Coronary artery (tissue), 2 donors: ENCODE results near the gene CFAP99.

Source experiments
- DNase-seq: peaks from one replicate; pipeline ENCODE4 v3.0.0-alpha.2; 2017; ENCODE audit warnings: low spot score
- H3K27ac ChIP-seq, 2 donors: fragments of 200-600 bp; sonication (generic); one replicate each; pipeline ENCODE4 v1.5.1; 2016 to 2019
- H3K4me3 ChIP-seq: fragments of 200-600 bp; sonication (generic); 2 replicates; pipeline ENCODE4 v1.5.1; 2016; ENCODE audit warnings: mild to moderate bottlenecking, moderate library complexity
- TF ChIP-seq, protein P1 (sequence below): fragments of 200-600 bp; sonication (generic); IDR thresholded peaks from one replicate; pipeline ENCODE4 v1.5.1; 2019; ENCODE audit warnings: antibody characterized with exemption

The CFAP99 gene

DNA sequence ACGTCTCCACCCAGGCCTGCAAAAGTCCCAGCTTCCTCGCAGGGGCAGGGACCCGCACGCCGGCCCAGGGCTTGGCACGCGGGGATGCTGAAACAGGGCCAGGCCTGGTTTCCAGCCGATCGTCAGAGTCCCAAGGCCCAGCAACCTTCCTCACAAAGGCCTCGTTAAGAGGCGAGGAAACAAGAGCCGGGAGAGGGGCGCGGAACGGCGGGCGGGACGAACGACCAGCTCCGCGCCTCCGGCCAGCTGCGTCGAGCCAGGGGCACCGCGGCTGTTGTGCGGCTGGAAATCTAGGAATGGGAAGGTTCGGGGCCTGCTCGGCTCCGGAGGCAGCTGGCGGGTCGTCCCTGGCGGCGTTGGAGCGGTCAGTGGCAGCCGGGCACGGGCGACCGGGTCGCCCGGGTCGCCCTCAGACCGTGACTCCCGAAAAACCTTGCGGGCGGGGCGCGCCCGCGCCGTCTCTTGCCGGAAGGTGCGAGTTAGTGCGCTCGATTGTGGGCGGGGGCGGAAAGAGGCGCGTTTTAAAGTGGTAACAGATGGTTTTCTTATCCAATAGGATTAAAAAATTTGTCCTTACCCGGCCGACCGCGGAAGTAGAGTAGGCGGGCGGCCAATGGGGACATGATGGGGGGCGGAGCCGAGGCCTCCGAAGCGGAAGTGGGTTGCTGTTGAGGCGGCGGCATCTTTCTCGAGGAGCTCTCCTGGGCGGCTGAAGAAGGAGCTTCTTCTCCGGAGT, 49.9 kb downstream of the CFAP99 start, which contains the start of gene RNF4:
Gene RNF4 (plus strand): TSS at position 651 of the 736 bp plus-strand sequence. CDS start 21,388 bp downstream, outside the sequence.
- Histone ChIP-seq H3K4me3 (peak within 1 kb of the TSS; percentile 89), H3K27ac (peak within 1 kb of the TSS; percentile 85 to 89)
- TF ChIP-seq, protein P1, sequence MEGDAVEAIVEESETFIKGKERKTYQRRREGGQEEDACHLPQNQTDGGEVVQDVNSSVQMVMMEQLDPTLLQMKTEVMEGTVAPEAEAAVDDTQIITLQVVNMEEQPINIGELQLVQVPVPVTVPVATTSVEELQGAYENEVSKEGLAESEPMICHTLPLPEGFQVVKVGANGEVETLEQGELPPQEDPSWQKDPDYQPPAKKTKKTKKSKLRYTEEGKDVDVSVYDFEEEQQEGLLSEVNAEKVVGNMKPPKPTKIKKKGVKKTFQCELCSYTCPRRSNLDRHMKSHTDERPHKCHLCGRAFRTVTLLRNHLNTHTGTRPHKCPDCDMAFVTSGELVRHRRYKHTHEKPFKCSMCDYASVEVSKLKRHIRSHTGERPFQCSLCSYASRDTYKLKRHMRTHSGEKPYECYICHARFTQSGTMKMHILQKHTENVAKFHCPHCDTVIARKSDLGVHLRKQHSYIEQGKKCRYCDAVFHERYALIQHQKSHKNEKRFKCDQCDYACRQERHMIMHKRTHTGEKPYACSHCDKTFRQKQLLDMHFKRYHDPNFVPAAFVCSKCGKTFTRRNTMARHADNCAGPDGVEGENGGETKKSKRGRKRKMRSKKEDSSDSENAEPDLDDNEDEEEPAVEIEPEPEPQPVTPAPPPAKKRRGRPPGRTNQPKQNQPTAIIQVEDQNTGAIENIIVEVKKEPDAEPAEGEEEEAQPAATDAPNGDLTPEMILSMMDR, result no peak
- DNase-seq, result peak; percentile 97

DNA sequence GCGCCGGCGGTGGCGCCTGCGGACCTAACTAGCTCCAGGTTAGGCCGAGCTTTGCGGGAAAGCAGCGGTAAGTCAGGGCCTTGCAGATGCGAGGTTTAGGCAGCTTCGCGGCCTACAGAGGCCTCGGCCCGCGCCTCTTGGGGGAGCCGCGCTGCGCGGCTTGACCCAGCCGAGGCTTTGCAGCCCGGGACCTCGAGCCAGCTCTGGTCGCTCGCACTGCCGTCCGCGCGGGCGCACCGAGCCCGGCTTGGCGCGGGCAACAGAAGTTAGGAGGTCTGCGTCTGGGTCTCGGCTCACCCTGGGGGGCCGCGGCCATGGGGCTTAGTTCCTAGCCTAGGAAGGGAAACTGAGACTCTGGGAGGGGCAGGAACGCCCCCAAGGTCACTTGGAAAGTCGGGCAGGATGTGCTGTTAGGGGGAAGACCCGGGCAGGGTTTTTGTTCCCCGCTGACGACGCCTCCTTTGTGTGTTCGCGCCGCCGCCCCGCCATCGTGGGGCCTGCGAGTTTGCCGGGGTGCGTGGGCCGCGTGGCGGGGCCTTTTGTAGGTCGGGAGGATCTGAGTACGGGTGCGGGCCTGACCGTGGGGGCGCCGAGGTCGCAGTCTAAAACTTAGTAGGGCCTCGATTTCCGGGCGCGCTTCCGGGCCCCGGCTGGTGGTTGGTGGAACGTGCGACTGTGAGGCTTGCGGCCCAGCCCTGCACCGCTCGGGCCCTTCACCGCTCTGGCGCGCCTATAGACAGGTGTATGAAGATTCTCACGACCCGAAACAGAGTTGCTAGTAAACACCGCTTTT, 50.6 kb downstream of the CFAP99 start:
- peak overlapping the region; percentile 89 for H3K4me3 ChIP-seq
- TF ChIP-seq, protein P1, result no peak
- DNase-seq, result no peak
- peak overlapping the region; percentile 70 to 88 for H3K27ac ChIP-seq

- TF ChIP-seq, protein P1, result no peak
- H3K4me3 ChIP-seq, result peak overlapping the region; percentile 89
- no peak overlapping the region for H3K27ac ChIP-seq
Observed at GRCh38 chr4:2470791-2471190, 52.0 kb downstream of the CFAP99 start.

DNA sequence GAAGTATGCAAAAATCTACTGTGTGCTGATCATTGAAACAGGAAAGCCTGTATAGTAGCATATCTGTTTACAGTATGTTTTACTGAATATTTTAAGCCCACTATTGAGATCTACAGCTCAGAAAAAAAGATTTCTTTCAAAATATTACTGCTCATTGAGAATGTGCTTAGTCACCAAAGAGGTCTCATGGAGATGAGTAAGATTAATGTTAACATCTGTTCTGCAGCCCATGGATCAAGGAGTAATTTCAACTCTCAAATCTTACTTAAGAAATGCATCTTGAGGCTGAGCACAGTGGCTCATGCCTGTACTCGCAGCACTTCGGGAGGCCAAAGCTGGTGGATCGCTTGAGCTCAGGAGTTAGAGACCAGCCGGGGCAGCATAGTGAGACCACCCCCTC, 53.4 kb downstream of the CFAP99 start:
- Histone ChIP-seq H3K4me3 (no peak overlapping the region), H3K27ac (no peak overlapping the region)
- TF ChIP-seq, protein P1, result no peak
- DNase-seq, result no peak

More at GRCh38 chr4:2470791-2471190, 52.0 kb downstream of the CFAP99 start:
- no peak for DNase-seq

DNA sequence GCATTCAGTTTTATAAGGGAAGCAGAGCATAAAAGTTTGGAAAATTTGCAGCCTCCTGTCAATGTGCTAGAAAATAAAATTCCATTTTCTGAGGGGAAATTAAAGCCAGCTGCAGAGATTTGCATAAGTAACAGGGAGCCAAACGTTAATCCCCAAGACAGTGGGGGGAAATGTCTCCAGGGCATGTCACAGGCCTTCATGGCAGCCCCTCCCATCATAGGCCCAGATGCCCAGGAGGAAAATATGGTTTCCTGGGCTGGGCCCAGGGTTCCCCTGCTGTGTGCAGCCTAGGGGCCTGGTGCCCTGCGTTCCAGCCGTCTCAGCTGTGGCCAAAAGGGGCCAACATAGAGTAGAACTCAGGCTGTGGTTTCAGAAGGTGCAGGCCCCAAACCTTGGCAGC, 59.5 kb downstream of the CFAP99 start:
- DNase-seq, result no peak
- Histone ChIP-seq H3K27ac (no peak overlapping the region), H3K4me3 (no peak overlapping the region)
- TF ChIP-seq, protein P1, result no peak

DNA sequence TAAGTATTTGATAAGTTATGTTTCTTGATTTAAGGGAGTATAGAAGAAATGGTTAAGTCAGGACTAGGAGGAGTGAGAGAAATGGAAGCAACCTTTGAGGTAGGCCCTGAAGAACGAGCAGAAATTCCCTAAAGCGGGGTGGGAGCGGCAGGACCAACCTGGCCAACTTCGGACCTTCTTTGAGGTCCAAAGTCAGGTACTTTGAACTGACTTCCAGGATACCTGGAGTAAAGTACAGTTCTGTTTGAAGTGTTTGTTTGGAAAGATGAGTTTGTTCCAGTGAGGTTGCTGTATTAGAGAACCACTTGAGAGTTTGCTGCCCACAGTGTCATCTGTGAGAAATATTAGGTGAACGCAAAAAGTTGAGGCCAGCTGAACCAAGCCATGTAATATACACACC, 61.9 kb downstream of the CFAP99 start:
- TF ChIP-seq, protein P1, result no peak
- Histone ChIP-seq H3K4me3 (no peak overlapping the region), H3K27ac (no peak overlapping the region)
- no peak for DNase-seq
